SK-MEL-5 (cell line): Measurements from ENCODE around the gene SRMS. TPM values are rescaled to one million over a fixed set of nuclear protein-coding genes. Genes with fewer than 3 reads are reported as not detected.

Experiments used
- DNase-seq: peaks from one replicate; pipeline ENCODE4 v3.0.0-alpha.2; 2016; ENCODE audit warnings: low read depth, low spot score
- in situ Hi-C: cut with HindIII; loops from 2 replicates; pipeline ENCODE4 v1.10.0; 2016; ENCODE audit warnings: low sequenced_read_pairs, high pct_unique_total_duplicates, low pct_unique_long_range_greater_than_20kb
- total RNA-seq: library from RNA; depleted of rRNA; stranded (reverse); fragments of >200 nt; shearing (Covaris generic); gene quantifications from 2 replicates; pipeline ENCODE4 v1.2.3, GENCODE V29; 2014

SRMS gene
- total RNA-seq, 1 experiment from 2014 or later, result not detected

DNA sequence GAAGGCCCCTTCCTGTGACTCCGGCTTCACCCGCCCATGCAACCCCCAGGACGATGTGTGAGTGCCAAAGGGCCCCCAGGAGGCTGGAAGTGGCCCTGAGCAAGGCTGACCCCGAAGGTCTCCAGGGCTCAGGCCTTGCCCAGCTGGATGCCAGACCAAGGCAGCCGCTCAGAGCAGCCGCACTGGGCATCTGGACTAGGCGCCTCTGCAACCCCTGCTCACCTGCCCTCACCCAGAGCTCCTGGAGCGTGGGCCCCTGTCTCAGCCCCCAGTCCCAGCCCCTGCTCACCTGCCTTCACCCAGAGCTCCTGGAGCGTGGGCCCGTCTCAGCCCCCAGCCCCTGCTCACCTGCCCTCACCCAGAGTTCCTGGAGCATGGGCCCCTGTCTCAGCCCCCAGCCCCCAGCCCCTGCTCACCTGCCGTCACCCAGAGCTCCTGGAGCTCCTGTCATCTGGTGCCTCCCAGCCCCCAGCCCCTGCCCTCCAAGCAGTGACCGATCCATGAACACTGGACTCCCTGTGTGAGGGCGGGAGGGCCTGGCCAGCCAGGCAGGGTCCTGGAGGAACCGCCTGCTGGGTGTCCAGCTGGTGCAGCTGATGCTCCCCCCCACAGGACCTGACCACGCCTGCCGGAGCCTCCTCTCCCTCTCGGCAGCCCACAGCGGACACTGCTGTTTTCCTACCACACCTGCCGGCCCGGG, 1.1 kb downstream of the SRMS start:
- in situ Hi-C loops, result no loop called here
- no peak for DNase-seq

DNA sequence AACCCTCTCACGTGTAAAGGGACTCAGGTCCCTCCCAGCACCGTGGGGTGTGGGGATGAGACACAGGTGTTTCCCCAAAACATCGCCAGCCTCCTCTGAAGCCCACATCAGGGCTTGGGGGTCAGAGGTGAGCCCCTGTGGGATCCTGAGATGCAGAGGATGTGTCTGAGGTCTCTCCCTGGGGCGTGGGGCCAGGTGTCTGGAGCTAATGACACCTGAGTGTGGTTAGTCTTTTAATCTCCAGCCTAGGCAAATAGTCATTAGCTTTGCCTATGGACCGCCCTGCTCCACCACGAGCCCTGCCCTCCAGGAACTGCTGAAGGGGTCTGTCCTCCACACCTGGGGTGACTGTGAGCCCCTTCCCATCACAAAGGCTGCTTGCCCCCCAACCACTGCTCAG, 1.7 kb downstream of the SRMS start:
- in situ Hi-C loops, result no loop called here
- DNase-seq, result no peak

GRCh38 chr20:63544958-63545516, 2.5 kb downstream of the SRMS start:
- in situ Hi-C loops, result no loop called here
- no peak for DNase-seq

GRCh38 chr20:63544241-63544957, 3.1 kb downstream of the SRMS start:
- in situ Hi-C loops, result no loop called here
- DNase-seq, result no peak

GRCh38 chr20:63543733-63544132, 3.8 kb downstream of the SRMS start:
- in situ Hi-C loops, result no loop called here

GRCh38 chr20:63543131-63543530, 4.4 kb downstream of the SRMS start:
- DNase-seq, result no peak
- in situ Hi-C loops, result no loop called here

More at GRCh38 chr20:63543733-63544132, 3.8 kb downstream of the SRMS start:
- no peak for DNase-seq

DNA sequence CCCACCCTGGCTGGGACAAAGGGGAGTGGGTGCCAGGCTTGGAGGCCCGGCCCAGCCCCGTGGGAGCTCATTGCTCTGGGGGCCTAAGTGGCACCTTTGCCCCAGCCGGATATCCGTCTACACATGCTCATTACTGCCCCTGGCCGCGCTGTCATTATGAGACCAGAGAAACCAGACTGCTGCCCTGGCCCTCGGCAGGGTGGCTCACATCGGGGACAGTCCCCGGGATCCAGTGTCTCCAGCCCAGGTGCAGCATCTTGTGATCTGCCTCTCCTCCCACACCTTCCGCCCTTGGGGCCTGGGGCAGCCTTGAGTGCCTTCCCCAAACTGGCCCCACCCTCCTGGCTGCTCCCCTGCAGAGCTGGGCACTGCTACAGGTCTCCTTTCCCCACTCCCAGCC, 4.9 kb downstream of the SRMS start:
- in situ Hi-C loops, result no loop called here
- DNase-seq, result no peak

GRCh38 chr20:63542031-63542559, 5.5 kb downstream of the SRMS start:
- in situ Hi-C loops, result no loop called here
- DNase-seq, result no peak

- in situ Hi-C loops, result no loop called here
- DNase-seq, result no peak
These were observed 6.2 kb downstream of the SRMS start for GRCh38 chr20:63541371-63541770.

- in situ Hi-C loops, result no loop called here
These were observed 6.9 kb downstream of the SRMS start for GRCh38 chr20:63540417-63541186.

GRCh38 chr20:63539441-63540370, 7.8 kb downstream of the SRMS start:
- no peak for DNase-seq
- in situ Hi-C loops, result no loop called here

More at GRCh38 chr20:63540417-63541186, 6.9 kb downstream of the SRMS start:
- DNase-seq, result no peak

GRCh38 chr20:63539092-63539430, 8.5 kb downstream of the SRMS start:
- in situ Hi-C loops, result no loop called here

DNA sequence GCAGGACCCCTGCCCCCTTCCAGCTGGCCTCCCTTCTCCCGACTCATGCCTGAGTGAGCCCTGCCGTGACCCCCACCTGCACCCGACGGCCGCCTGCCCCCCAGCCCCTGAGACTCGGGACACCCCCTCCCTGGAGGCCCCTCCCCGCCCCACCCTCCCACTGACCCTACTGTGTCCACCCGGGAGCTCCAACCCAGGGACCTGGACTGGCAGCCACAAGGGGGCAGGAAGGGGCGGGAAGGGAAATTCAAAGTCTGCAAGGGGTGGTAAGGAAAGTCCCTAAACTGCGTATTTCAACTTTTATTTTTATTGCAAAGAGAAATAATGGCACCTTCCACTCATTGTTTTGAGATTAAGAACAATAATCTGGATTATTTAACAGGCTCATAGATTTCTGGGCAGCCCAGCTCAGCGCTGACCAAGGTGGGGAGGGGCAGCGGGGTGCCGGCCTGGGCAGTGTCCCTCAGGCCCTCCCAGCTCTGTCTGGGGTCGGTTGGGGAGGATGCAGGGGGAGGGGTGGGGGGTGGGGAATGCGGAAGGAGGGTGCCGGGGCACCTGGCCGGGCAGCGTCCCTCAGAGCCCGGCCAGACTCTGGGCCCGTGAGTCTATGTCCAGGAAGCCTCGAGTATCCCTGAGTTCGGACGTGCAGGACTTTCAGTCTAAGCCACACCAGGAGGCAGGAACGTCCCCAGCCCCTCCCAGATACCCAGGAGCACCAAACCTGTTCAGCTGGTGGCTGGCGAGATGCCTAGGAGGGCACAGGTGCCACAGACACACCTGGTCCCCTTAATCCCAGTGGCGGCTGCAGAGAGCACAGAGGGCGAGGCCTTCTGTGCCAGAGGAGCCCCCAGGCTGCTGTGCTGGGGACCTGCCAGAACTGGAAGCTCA, 9.1 kb downstream of the SRMS start:
- peak; percentile 68 for DNase-seq
- in situ Hi-C loops, result no loop called here

More at GRCh38 chr20:63539092-63539430, 8.5 kb downstream of the SRMS start:
- no peak for DNase-seq

- DNase-seq, result peak; percentile 88
- in situ Hi-C loops, result no loop called here
These were observed 9.9 kb downstream of the SRMS start for GRCh38 chr20:63537525-63538203.

DNA sequence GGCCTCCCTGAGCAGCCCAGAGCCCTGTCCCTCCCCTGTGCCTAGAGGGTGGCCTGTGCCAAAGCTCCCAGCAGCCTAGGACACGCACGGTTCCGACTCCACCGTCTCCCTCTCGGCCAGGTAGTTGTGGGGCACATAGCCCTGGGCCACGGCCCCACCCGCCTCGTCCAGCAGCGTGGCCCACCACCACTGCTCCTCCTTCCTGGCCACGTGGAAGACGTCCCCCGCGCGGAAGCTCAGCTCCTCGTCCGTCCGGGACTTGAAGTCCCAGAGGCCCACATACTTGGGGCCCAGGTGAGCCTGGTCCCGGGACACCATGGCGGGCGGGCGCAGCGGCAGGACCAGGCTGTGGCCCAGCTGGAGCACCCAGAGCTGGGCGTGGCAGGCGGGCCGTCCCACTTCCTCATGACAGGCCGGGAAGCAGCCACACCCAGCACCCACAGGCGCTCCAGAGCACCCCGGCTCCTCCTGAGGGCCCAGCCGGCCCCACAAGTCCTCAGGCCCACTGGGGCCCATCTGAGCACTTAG, 10.5 kb downstream of the SRMS start, which contains the start of gene PTK6:
Gene PTK6, minus strand, starts transcription at position 380 of the 528 bp plus-strand sequence. Its CDS starts 62 bp downstream, at position 318.
- in situ Hi-C loops, result no loop called here
- DNase-seq, result no peak
